ENCODE data around the gene MNS1. TPM values are rescaled to one million over a fixed set of nuclear protein-coding genes. Genes with fewer than 3 reads are reported as not detected.

Gene MNS1
- total and polyA plus RNA-seq, 2 experiments from 2014 or later, result 2.9 to 16.9 TPM

DNA sequence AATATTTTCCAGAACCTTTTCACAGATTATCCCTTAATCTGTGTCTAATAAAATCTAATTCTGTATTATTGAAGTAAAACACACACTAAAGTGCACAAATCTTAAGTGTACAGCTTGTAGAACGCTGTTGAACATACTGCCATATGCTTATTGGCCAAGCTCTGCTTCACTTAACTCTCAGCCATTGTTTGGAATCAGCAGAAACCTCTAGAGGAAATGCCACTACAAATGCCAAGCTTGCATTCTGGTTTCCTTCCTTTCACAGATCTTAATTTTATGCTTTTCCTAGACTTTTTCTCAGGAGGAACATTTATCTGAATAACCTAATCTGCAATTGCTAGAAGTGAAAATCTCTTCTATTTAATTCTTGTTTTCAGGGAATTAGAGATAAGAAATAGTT, 10.1 kb downstream of the MNS1 start:
- H3K27ac ChIP-seq (ENCODE audit: low read depth), result no peak overlapping the region
- no peaks in the 10 kb centered on the region for H3K27me3 ChIP-seq (ENCODE audit: insufficient read depth)
- H3K4me3 Mint-ChIP-seq, result no peak overlapping the region
- H3K36me3 ChIP-seq (ENCODE audit: insufficient read depth), result no peaks in the 10 kb centered on the region
- H3K9me2 ChIP-seq (ENCODE audit: insufficient read depth), result no peaks in the 10 kb centered on the region
- DNase-seq (ENCODE audit: low spot score) (no peak), ATAC-seq (no peak)
- no peaks in the 10 kb centered on the region for H3F3A ChIP-seq (replicated peaks; ENCODE audit: low read depth)
- H3K9me3 Mint-ChIP-seq, result no peaks in the 10 kb centered on the region
- no peaks in the 10 kb centered on the region for H4K20me1 ChIP-seq (replicated peaks; ENCODE audit: insufficient read depth)
- no peaks in the 10 kb centered on the region for H3K4me1 Mint-ChIP-seq
- H3K27me3 Mint-ChIP-seq (ENCODE audit: insufficient read depth, low read depth, poor library complexity), result no peaks in the 10 kb centered on the region
- no peak overlapping the region for H3K4me3 ChIP-seq
- H3K36me3 Mint-ChIP-seq (ENCODE audit: low read depth), result peaks cover 8% of the 10 kb centered on the region; the same call in 2 of the 3 replicates
- no peak overlapping the region for H2AFZ ChIP-seq
- no peak overlapping the region for H3K27ac Mint-ChIP-seq
- TF ChIP-seq, protein P1, sequence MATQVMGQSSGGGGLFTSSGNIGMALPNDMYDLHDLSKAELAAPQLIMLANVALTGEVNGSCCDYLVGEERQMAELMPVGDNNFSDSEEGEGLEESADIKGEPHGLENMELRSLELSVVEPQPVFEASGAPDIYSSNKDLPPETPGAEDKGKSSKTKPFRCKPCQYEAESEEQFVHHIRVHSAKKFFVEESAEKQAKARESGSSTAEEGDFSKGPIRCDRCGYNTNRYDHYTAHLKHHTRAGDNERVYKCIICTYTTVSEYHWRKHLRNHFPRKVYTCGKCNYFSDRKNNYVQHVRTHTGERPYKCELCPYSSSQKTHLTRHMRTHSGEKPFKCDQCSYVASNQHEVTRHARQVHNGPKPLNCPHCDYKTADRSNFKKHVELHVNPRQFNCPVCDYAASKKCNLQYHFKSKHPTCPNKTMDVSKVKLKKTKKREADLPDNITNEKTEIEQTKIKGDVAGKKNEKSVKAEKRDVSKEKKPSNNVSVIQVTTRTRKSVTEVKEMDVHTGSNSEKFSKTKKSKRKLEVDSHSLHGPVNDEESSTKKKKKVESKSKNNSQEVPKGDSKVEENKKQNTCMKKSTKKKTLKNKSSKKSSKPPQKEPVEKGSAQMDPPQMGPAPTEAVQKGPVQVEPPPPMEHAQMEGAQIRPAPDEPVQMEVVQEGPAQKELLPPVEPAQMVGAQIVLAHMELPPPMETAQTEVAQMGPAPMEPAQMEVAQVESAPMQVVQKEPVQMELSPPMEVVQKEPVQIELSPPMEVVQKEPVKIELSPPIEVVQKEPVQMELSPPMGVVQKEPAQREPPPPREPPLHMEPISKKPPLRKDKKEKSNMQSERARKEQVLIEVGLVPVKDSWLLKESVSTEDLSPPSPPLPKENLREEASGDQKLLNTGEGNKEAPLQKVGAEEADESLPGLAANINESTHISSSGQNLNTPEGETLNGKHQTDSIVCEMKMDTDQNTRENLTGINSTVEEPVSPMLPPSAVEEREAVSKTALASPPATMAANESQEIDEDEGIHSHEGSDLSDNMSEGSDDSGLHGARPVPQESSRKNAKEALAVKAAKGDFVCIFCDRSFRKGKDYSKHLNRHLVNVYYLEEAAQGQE (IDR thresholded peaks at IDR 0.05; ENCODE audit: unreplicated experiment), result no peak
- no peak for TF ChIP-seq ZNF114 (CRISPR knock-in tag; IDR thresholded peaks at IDR 0.05)
- no peak for TF ChIP-seq NANOG (IDR thresholded peaks at IDR 0.05; ENCODE audit: borderline replicate concordance)
- no peak for TF ChIP-seq POLR2AphosphoS5 (IDR thresholded peaks at IDR 0.05; ENCODE audit: low read depth)
- TF ChIP-seq, protein P2, sequence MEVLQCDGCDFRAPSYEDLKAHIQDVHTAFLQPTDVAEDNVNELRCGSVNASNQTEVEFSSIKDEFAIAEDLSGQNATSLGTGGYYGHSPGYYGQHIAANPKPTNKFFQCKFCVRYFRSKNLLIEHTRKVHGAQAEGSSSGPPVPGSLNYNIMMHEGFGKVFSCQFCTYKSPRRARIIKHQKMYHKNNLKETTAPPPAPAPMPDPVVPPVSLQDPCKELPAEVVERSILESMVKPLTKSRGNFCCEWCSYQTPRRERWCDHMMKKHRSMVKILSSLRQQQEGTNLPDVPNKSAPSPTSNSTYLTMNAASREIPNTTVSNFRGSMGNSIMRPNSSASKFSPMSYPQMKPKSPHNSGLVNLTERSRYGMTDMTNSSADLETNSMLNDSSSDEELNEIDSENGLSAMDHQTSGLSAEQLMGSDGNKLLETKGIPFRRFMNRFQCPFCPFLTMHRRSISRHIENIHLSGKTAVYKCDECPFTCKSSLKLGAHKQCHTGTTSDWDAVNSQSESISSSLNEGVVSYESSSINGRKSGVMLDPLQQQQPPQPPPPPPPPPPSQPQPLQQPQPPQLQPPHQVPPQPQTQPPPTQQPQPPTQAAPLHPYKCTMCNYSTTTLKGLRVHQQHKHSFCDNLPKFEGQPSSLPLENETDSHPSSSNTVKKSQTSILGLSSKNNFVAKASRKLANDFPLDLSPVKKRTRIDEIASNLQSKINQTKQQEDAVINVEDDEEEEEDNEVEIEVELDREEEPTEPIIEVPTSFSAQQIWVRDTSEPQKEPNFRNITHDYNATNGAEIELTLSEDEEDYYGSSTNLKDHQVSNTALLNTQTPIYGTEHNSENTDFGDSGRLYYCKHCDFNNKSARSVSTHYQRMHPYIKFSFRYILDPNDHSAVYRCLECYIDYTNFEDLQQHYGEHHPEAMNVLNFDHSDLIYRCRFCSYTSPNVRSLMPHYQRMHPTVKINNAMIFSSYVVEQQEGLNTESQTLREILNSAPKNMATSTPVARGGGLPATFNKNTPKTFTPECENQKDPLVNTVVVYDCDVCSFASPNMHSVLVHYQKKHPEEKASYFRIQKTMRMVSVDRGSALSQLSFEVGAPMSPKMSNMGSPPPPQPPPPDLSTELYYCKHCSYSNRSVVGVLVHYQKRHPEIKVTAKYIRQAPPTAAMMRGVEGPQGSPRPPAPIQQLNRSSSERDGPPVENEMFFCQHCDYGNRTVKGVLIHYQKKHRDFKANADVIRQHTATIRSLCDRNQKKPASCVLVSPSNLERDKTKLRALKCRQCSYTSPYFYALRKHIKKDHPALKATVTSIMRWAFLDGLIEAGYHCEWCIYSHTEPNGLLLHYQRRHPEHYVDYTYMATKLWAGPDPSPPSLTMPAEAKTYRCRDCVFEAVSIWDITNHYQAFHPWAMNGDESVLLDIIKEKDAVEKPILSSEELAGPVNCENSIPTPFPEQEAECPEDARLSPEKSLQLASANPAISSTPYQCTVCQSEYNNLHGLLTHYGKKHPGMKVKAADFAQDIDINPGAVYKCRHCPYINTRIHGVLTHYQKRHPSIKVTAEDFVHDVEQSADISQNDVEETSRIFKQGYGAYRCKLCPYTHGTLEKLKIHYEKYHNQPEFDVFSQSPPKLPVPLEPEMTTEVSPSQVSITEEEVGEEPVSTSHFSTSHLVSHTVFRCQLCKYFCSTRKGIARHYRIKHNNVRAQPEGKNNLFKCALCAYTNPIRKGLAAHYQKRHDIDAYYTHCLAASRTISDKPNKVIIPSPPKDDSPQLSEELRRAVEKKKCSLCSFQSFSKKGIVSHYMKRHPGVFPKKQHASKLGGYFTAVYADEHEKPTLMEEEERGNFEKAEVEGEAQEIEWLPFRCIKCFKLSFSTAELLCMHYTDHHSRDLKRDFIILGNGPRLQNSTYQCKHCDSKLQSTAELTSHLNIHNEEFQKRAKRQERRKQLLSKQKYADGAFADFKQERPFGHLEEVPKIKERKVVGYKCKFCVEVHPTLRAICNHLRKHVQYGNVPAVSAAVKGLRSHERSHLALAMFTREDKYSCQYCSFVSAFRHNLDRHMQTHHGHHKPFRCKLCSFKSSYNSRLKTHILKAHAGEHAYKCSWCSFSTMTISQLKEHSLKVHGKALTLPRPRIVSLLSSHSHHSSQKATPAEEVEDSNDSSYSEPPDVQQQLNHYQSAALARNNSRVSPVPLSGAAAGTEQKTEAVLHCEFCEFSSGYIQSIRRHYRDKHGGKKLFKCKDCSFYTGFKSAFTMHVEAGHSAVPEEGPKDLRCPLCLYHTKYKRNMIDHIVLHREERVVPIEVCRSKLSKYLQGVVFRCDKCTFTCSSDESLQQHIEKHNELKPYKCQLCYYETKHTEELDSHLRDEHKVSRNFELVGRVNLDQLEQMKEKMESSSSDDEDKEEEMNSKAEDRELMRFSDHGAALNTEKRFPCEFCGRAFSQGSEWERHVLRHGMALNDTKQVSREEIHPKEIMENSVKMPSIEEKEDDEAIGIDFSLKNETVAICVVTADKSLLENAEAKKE (CRISPR knock-in tag; IDR thresholded peaks at IDR 0.05), result no peak
- TF ChIP-seq JUNB (IDR thresholded peaks at IDR 0.05; ENCODE audit: unreplicated experiment), result no peak
- TF ChIP-seq ZNF331 (CRISPR knock-in tag; IDR thresholded peaks at IDR 0.05; ENCODE audit: low read depth), result no peak
- TF ChIP-seq STAT1 (IDR thresholded peaks at IDR 0.05; ENCODE audit: unreplicated experiment), result no peak
- no peak for TF ChIP-seq CTCF (conservative IDR thresholded peaks at IDR 0.05; ENCODE audit: low read depth in 2 of 2)
- TF ChIP-seq EZH2phosphoT487 (IDR thresholded peaks at IDR 0.05; ENCODE audit: unreplicated experiment), result no peak
- no peak for TF ChIP-seq CREB1 (CRISPR knock-in tag; IDR thresholded peaks at IDR 0.05; ENCODE audit: low read depth)
- TF ChIP-seq, protein P3, sequence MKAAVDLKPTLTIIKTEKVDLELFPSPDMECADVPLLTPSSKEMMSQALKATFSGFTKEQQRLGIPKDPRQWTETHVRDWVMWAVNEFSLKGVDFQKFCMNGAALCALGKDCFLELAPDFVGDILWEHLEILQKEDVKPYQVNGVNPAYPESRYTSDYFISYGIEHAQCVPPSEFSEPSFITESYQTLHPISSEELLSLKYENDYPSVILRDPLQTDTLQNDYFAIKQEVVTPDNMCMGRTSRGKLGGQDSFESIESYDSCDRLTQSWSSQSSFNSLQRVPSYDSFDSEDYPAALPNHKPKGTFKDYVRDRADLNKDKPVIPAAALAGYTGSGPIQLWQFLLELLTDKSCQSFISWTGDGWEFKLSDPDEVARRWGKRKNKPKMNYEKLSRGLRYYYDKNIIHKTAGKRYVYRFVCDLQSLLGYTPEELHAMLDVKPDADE (IDR thresholded peaks at IDR 0.05), result no peak
- no peak overlapping the region for H3K4me2 ChIP-seq
- no peaks in the 10 kb centered on the region for H3K4me1 ChIP-seq (ENCODE audit: insufficient read depth)
- no peaks in the 10 kb centered on the region for H3K79me2 ChIP-seq (replicated peaks; ENCODE audit: insufficient read depth)

Data from GM23338 (cell line).